Tongue (tissue), 2 donors: Measurements from ENCODE around the gene MRPL32. TPM values are rescaled to one million over a fixed set of nuclear protein-coding genes. Genes with fewer than 3 reads are reported as not detected.
"Not testable (repeated sequence)": the region's sequence is repeated elsewhere in the genome, so short reads cannot be mapped to it uniquely, and the experiment has no call there.

Experiments used
- DNase-seq: peaks from one replicate; pipeline ENCODE4 v3.0.0-alpha.2; 2015
- total RNA-seq: library from RNA; depleted of rRNA; stranded (reverse); fragments of >200 nt; gene quantifications from one replicate; pipeline ENCODE4 v1.2.3, GENCODE V29; 2014

The MRPL32 gene
- 57.9 TPM for total RNA-seq

- DNase-seq, result peak; percentile 99
Measured at GRCh38 chr7:42931834-42932651, at the start of gene MRPL32, which contains the start of gene PSMA2. Gene MRPL32, plus strand, starts transcription at chr7:42932376. Its CDS starts 11 bp downstream, at chr7:42932387. Gene PSMA2, minus strand, starts transcription at chr7:42932174. Its CDS starts 16 bp downstream, at chr7:42932158.

- no peak for DNase-seq
Measured at GRCh38 chr7:42883950-42884349, 48.2 kb upstream of the MRPL32 start.

- not testable (repeated sequence) for DNase-seq
Measured at GRCh38 chr7:42885183-42885582, 47.0 kb upstream of the MRPL32 start.

- DNase-seq, result no peak
Measured at GRCh38 chr7:42886129-42886528, 46.0 kb upstream of the MRPL32 start.

- DNase-seq, result no peak
Measured at GRCh38 chr7:42886893-42887505, 45.2 kb upstream of the MRPL32 start.

GRCh38 chr7:42893346-42894240 lies 38.6 kb upstream of the MRPL32 start:
- DNase-seq, result peak; percentile 45

- DNase-seq, result no peak
Measured at GRCh38 chr7:42900842-42901241, 31.3 kb upstream of the MRPL32 start.

- no peak for DNase-seq
Measured at GRCh38 chr7:42902331-42902730, 29.8 kb upstream of the MRPL32 start.

- no peak for DNase-seq
Measured at GRCh38 chr7:42906181-42906580, 26.0 kb upstream of the MRPL32 start.

GRCh38 chr7:42907316-42907715 lies 24.9 kb upstream of the MRPL32 start:
- no peak for DNase-seq

- DNase-seq, result no peak
Measured at GRCh38 chr7:42910306-42910705, 21.9 kb upstream of the MRPL32 start.

GRCh38 chr7:42911454-42912447 lies 20.4 kb upstream of the MRPL32 start, which contains the start of gene C7orf25:
Gene C7orf25, minus strand, starts transcription at chr7:42912070. Its CDS starts 1,170 bp downstream, at chr7:42910900.
- DNase-seq, result peak; percentile 98

- no peak for DNase-seq
Measured at GRCh38 chr7:42913591-42913990, 18.6 kb upstream of the MRPL32 start.

GRCh38 chr7:42914009-42914408 lies 18.2 kb upstream of the MRPL32 start:
- DNase-seq, result no peak

- no peak for DNase-seq
Measured at GRCh38 chr7:42914421-42915045, 17.6 kb upstream of the MRPL32 start.

- DNase-seq, result no peak
Measured at GRCh38 chr7:42915356-42915755, 16.8 kb upstream of the MRPL32 start.

- DNase-seq, result no peak
Measured at GRCh38 chr7:42922017-42922753, 10.0 kb upstream of the MRPL32 start.

- DNase-seq, result no peak
Measured at GRCh38 chr7:42924223-42924838, 7.8 kb upstream of the MRPL32 start.

GRCh38 chr7:42925630-42926029 lies 6.5 kb upstream of the MRPL32 start:
- DNase-seq, result no peak
